ENCODE results near the gene FERMT3. TPM values are rescaled to one million over a fixed set of nuclear protein-coding genes. Genes with fewer than 3 reads are reported as not detected.
A peak's percentile ranks its signal among the peaks of the same experiment; 100 is the strongest.

The FERMT3 gene
- total RNA-seq, 2 experiments from 2014 or later: 219 to 231 TPM

- Mint-ChIP-seq H3K27ac (peak overlapping the region; percentile 33), H3K9me3 (no peaks in the 10 kb centered on the region), H3K36me3 (peaks cover 16% of the 10 kb centered on the region), H3K4me3 (no peak overlapping the region), H3K4me1 (peaks cover 7% of the 10 kb centered on the region), H3K27me3 (no peaks in the 10 kb centered on the region)
- POLR2A ChIA-PET: interaction anchor here (1.0 to 1.5 kb wide), 3 partner anchors 9 to 13 kb away, joined by 3 to 5 read pairs (median 3); partner anchors contain the start of gene PPP1R14B
- DNase-seq (no peak), ATAC-seq (ENCODE audit: low read depth) (no peak)
Observed at GRCh38 chr11:64260147-64260708, 53.7 kb downstream of the FERMT3 start.

- H3K27me3 Mint-ChIP-seq: no peaks in the 10 kb centered on the region
- POLR2A ChIA-PET: interaction anchor here (0.7 to 1.5 kb wide), 3 partner anchors 8 to 1421 kb away, joined by 3 read pairs; no protein-coding TSS in a partner anchor
- H3K9me3 Mint-ChIP-seq: no peaks in the 10 kb centered on the region
- no peak for DNase-seq
- H3K27ac Mint-ChIP-seq: no peak overlapping the region
- no peak for ATAC-seq (ENCODE audit: low read depth)
- H3K4me1 Mint-ChIP-seq: peaks cover 7% of the 10 kb centered on the region
- peaks cover 16% of the 10 kb centered on the region for H3K36me3 Mint-ChIP-seq
- H3K4me3 Mint-ChIP-seq: no peak overlapping the region
Observed at GRCh38 chr11:64261556-64262080, 55.1 kb downstream of the FERMT3 start.

- peaks cover 7% of the 10 kb centered on the region for H3K4me1 Mint-ChIP-seq
- POLR2A ChIA-PET: no interaction called here
Observed at GRCh38 chr11:64262271-64263002, 55.9 kb downstream of the FERMT3 start.

GRCh38 chr11:64263021-64263946 lies 56.8 kb downstream of the FERMT3 start:
- ATAC-seq (ENCODE audit: low read depth): no peak
- no peak for DNase-seq
- H3K27me3 Mint-ChIP-seq: no peaks in the 10 kb centered on the region
- H3K36me3 Mint-ChIP-seq: peaks cover 18% of the 10 kb centered on the region
- no peaks in the 10 kb centered on the region for H3K9me3 Mint-ChIP-seq
- peaks cover 15% of the 10 kb centered on the region for H3K4me1 Mint-ChIP-seq
- no peak overlapping the region for H3K4me3 Mint-ChIP-seq
- no peak overlapping the region for H3K27ac Mint-ChIP-seq
- POLR2A ChIA-PET: no interaction called here

More at GRCh38 chr11:64262271-64263002, 55.9 kb downstream of the FERMT3 start:
- DNase-seq (no peak), ATAC-seq (ENCODE audit: low read depth) (no peak)
- Mint-ChIP-seq H3K36me3 (peaks cover 16% of the 10 kb centered on the region), H3K4me3 (no peak overlapping the region), H3K9me3 (no peaks in the 10 kb centered on the region), H3K27ac (no peak overlapping the region), H3K27me3 (no peaks in the 10 kb centered on the region)

- H3K27me3 Mint-ChIP-seq: no peaks in the 10 kb centered on the region
- POLR2A ChIA-PET: no interaction called here
Observed at GRCh38 chr11:64263947-64264317, 57.4 kb downstream of the FERMT3 start.

GRCh38 chr11:64264371-64264852 lies 57.9 kb downstream of the FERMT3 start:
- Mint-ChIP-seq H3K27ac (no peak overlapping the region), H3K4me1 (peaks cover 19% of the 10 kb centered on the region)
- POLR2A ChIA-PET: interaction anchor here (0.6 to 1.5 kb wide), 3 partner anchors 13 to 23 kb away, joined by 3 to 7 read pairs (median 5); partner anchors contain the start of genes FKBP2 and PLCB3

More at GRCh38 chr11:64263947-64264317, 57.4 kb downstream of the FERMT3 start:
- DNase-seq: no peak
- Mint-ChIP-seq H3K36me3 (peaks cover 19% of the 10 kb centered on the region), H3K9me3 (no peaks in the 10 kb centered on the region), H3K4me3 (no peak overlapping the region), H3K27ac (no peak overlapping the region), H3K4me1 (peaks cover 18% of the 10 kb centered on the region)
- no peak for ATAC-seq (ENCODE audit: low read depth)

GRCh38 chr11:64265176-64266160 lies 58.9 kb downstream of the FERMT3 start:
- peaks cover 19% of the 10 kb centered on the region for H3K4me1 Mint-ChIP-seq
- H3K36me3 Mint-ChIP-seq: peaks cover 10% of the 10 kb centered on the region
- POLR2A ChIA-PET: interaction anchor here (0.8 to 1.5 kb wide), 2 partner anchors 14 to 24 kb away, joined by 3 to 5 read pairs; partner anchors contain the start of genes FKBP2 and PLCB3
- ATAC-seq (ENCODE audit: low read depth) (no peak), DNase-seq (no peak)
- H3K27me3 Mint-ChIP-seq: no peaks in the 10 kb centered on the region
- H3K9me3 Mint-ChIP-seq: no peaks in the 10 kb centered on the region
- H3K27ac Mint-ChIP-seq: peak overlapping the region; percentile 48
- H3K4me3 Mint-ChIP-seq: no peak overlapping the region

More at GRCh38 chr11:64264371-64264852, 57.9 kb downstream of the FERMT3 start:
- no peak for DNase-seq
- ATAC-seq (ENCODE audit: low read depth): no peak
- no peaks in the 10 kb centered on the region for H3K27me3 Mint-ChIP-seq
- H3K36me3 Mint-ChIP-seq: peaks cover 19% of the 10 kb centered on the region
- no peaks in the 10 kb centered on the region for H3K9me3 Mint-ChIP-seq
- no peak overlapping the region for H3K4me3 Mint-ChIP-seq

- Mint-ChIP-seq H3K9me3 (no peaks in the 10 kb centered on the region), H3K27ac (no peak overlapping the region), H3K36me3 (peaks cover 10% of the 10 kb centered on the region), H3K27me3 (no peaks in the 10 kb centered on the region), H3K4me3 (no peak overlapping the region), H3K4me1 (peaks cover 21% of the 10 kb centered on the region)
- DNase-seq (no peak), ATAC-seq (ENCODE audit: low read depth) (no peak)
- POLR2A ChIA-PET: no interaction called here
Observed at GRCh38 chr11:64266339-64266738, 59.8 kb downstream of the FERMT3 start.

- H3K27ac Mint-ChIP-seq: peak overlapping the region; percentile 96
- DNase-seq: no peak
Observed at GRCh38 chr11:64267207-64267945, 60.9 kb downstream of the FERMT3 start.

GRCh38 chr11:64268025-64268892 lies 61.7 kb downstream of the FERMT3 start:
- ATAC-seq (ENCODE audit: low read depth): no peak
- Mint-ChIP-seq H3K36me3 (peaks cover 6% of the 10 kb centered on the region), H3K9me3 (no peaks in the 10 kb centered on the region), H3K27me3 (no peaks in the 10 kb centered on the region), H3K4me1 (peaks cover 23% of the 10 kb centered on the region), H3K4me3 (peak overlapping the region; percentile 96), H3K27ac (peak overlapping the region; percentile 96)
- DNase-seq: no peak
- POLR2A ChIA-PET: interaction anchor here (0.6 to 6.0 kb wide), 15 partner anchors 10 to 86 kb away, joined by 3 to 94 read pairs (median 13); partner anchors contain the start of genes BAD, ESRRA, FERMT3 and FKBP2

More at GRCh38 chr11:64267207-64267945, 60.9 kb downstream of the FERMT3 start:
- Mint-ChIP-seq H3K36me3 (peaks cover 8% of the 10 kb centered on the region), H3K9me3 (no peaks in the 10 kb centered on the region), H3K27me3 (no peaks in the 10 kb centered on the region), H3K4me1 (peaks cover 25% of the 10 kb centered on the region), H3K4me3 (peak overlapping the region; percentile 96)
- no peak for ATAC-seq (ENCODE audit: low read depth)
- POLR2A ChIA-PET: interaction anchor here (1.0 to 6.0 kb wide), 6 partner anchors 12 to 61 kb away, joined by 3 to 94 read pairs (median 48); partner anchors contain the start of genes BAD, FERMT3, GPR137 and PLCB3
